ENCODE results near the gene FYN. TPM values are rescaled to one million over a fixed set of nuclear protein-coding genes. Genes with fewer than 3 reads are reported as not detected.

The FYN gene
- total and polyA plus RNA-seq, 2 of the 13 experiments (the other 11 are each of a cell fraction or from before 2014, with no cell fraction given), result 15.5 to 24.6 TPM

GRCh38 chr6:111782887-111783466, 90.3 kb downstream of the FYN start:
- Histone ChIP-seq H3K36me3 (replicated peaks in 1 of 2; ENCODE audit: control insufficient read depth in 1 of 2, insufficient read depth in 2 of 2, low read length in 2 of 2) (no peaks in the 10 kb centered on the region; a peak in 1 of 5 replicates), H3K27me3 (ENCODE audit: control insufficient read depth in 1 of 2, insufficient read depth in 2 of 2, low read length in 2 of 2) (no peaks in the 10 kb centered on the region), H3K9me3 (ENCODE audit: low read length) (no peaks in the 10 kb centered on the region), H3K4me2 (ENCODE audit: low read depth, low read length) (no peak overlapping the region), H3K27ac (ENCODE audit: extremely low read length, insufficient read depth, low read length) (no peak overlapping the region), H3K9ac (ENCODE audit: insufficient read depth, low read depth, low read length) (no peak overlapping the region), H3K4me1 (ENCODE audit: insufficient read depth, low read length) (no peaks in the 10 kb centered on the region; the same call in 1 of the 2 replicates), H3K79me2 (ENCODE audit: insufficient read depth, low read length) (peaks cover 3% of the 10 kb centered on the region), H4K20me1 (ENCODE audit: insufficient read depth, low read length) (no peaks in the 10 kb centered on the region), H3K4me3 (replicated peaks in 1 of 3; ENCODE audit: insufficient read depth in 1 of 3, low read depth in 2 of 3, low read length in 3 of 3) (no peak overlapping the region), H2AFZ (ENCODE audit: low read length) (no peak overlapping the region)
- WGBS (ENCODE audit: low lambda C conversion rate), result 84% methylated on average over 3 of the region's 3 CpGs
- ATAC-seq (no peak), DNase-seq (ENCODE audit: low spot score) (no peak), FAIRE-seq (no peak)
- ChIA-PET CTCF (ENCODE audit: low intra/inter-chr PET ratio, low total read pairs) (no interaction called here), POLR2A (no interaction called here)
- BruUV-seq (replicated peaks), result no TSS peak
- in situ Hi-C loops (cut with HindIII; ENCODE audit: extremely low pct_ligation_motif_present, low pct_unique_long_range_greater_than_20kb) (no loop called here), intact Hi-C loops (cut with micrococcal nuclease; ENCODE audit: unreplicated experiment) (no loop called here)
- TF ChIP-seq PBX2 (CRISPR knock-in tag; IDR thresholded peaks at IDR 0.05) (no peak), GRHL1 (CRISPR knock-in tag; conservative IDR thresholded peaks at IDR 0.05) (no peak), MEF2D (CRISPR knock-in tag; IDR thresholded peaks at IDR 0.05) (no peak), REST (IDR thresholded peaks at IDR 0.05; ENCODE audit: borderline replicate concordance in 1 of 2, low read depth in 1 of 2, low read length in 2 of 2) (no peak), IRX3 (CRISPR knock-in tag; IDR thresholded peaks at IDR 0.05; ENCODE audit: borderline replicate concordance, low read depth) (no peak)

All from HepG2 (cell line).